GM19452 (cell line): Measurements from ENCODE around the gene PCBD2.
"Not testable (repeated sequence)": the region's sequence is repeated elsewhere in the genome, so short reads cannot be mapped to it uniquely, and the experiment has no call there.

Experiments
- ATAC-seq: cut with Tn5 transposase; IDR thresholded peaks from one replicate; pipeline ENCODE4 v1.9.1; 2021; ENCODE audit not compliant: unreplicated experiment

The PCBD2 gene

GRCh38 chr5:134998068-134998467 lies 93.1 kb downstream of the PCBD2 start:
- ATAC-seq, result not testable (repeated sequence)

GRCh38 chr5:135004376-135004775 lies 99.4 kb downstream of the PCBD2 start:
- ATAC-seq, result no peak

GRCh38 chr5:135005076-135005475 lies 100.1 kb downstream of the PCBD2 start:
- no peak for ATAC-seq

GRCh38 chr5:135007305-135007704 lies 102.4 kb downstream of the PCBD2 start:
- no peak for ATAC-seq

- no peak for ATAC-seq
Observed at GRCh38 chr5:135007749-135008363, 102.9 kb downstream of the PCBD2 start.

GRCh38 chr5:135008556-135008955 lies 103.6 kb downstream of the PCBD2 start:
- ATAC-seq, result no peak

- no peak for ATAC-seq
Observed at GRCh38 chr5:135008981-135009735, 104.2 kb downstream of the PCBD2 start.

GRCh38 chr5:135009736-135010501 lies 105.0 kb downstream of the PCBD2 start:
- ATAC-seq, result no peak

- no peak for ATAC-seq
Observed at GRCh38 chr5:135010502-135011354, 105.8 kb downstream of the PCBD2 start.

- ATAC-seq, result no peak
Observed at GRCh38 chr5:135011355-135012032, 106.6 kb downstream of the PCBD2 start.

- no peak for ATAC-seq
Observed at GRCh38 chr5:135012033-135012588, 107.2 kb downstream of the PCBD2 start.
